Neural progenitor cell (in vitro differentiated cells): ENCODE results near the gene TK2. TPM values are rescaled to one million over a fixed set of nuclear protein-coding genes. Genes with fewer than 3 reads are reported as not detected.
"Not testable (repeated sequence)": the region's sequence is repeated elsewhere in the genome, so short reads cannot be mapped to it uniquely, and the experiment has no call there.

Source experiments
- DNase-seq: peaks from one replicate; pipeline ENCODE4 v3.0.0-alpha.2; 2016; ENCODE audit warnings: low spot score
- H2AFZ ChIP-seq: fragments of 200-600 bp; sonication (generic); replicated peaks from 2 replicates; pipeline ENCODE4 v1.6.1; 2016; ENCODE audit warnings: antibody characterized with exemption
- H3F3A ChIP-seq: fragments of 200-600 bp; sonication (generic); 2 replicates; pipeline ENCODE4 v1.6.1; 2016; ENCODE audit warnings: antibody characterized with exemption, low read depth
- H3K27ac ChIP-seq: fragments of 200-600 bp; sonication (generic); 2 replicates; pipeline ENCODE4 v1.5.1; 2016; ENCODE audit warnings: mild to moderate bottlenecking
- H3K27me3 ChIP-seq: fragments of 200-600 bp; sonication (generic); 2 replicates; pipeline ENCODE4 v1.6.1; 2016; ENCODE audit warnings: mild to moderate bottlenecking, moderate library complexity
- H3K36me3 ChIP-seq: fragments of 200-600 bp; sonication (generic); 2 replicates; pipeline ENCODE4 v1.5.1; 2016
- H3K4me1 ChIP-seq: fragments of 200-600 bp; sonication (generic); 2 replicates; pipeline ENCODE4 v1.6.1; 2016; ENCODE audit warnings: mixed run types
- H3K4me2 ChIP-seq: fragments of 200-600 bp; sonication (generic); 2 replicates; pipeline ENCODE4 v1.6.1; 2016
- H3K4me3 ChIP-seq: fragments of 200-600 bp; sonication (generic); 2 replicates; pipeline ENCODE4 v1.5.1; 2016
- H3K79me2 ChIP-seq: fragments of 200-600 bp; sonication (generic); 2 replicates; pipeline ENCODE4 v1.6.1; 2016; ENCODE audit warnings: low read depth
- H3K9ac ChIP-seq: fragments of 200-600 bp; sonication (generic); 2 replicates; pipeline ENCODE4 v1.6.1; 2016
- H3K9me3 ChIP-seq: fragments of 200-600 bp; sonication (generic); 2 replicates; pipeline ENCODE4 v1.5.1; 2016; ENCODE audit warnings: low read depth
- H4K20me1 ChIP-seq: fragments of 200-600 bp; sonication (generic); 2 replicates; pipeline ENCODE4 v1.6.1; 2016; ENCODE audit warnings: low read depth
- H3K27ac Mint-ChIP-seq: 3 replicates; pipeline ENCODE4 v1.8.0; 2021; ENCODE audit warnings: mixed read lengths
- H3K27me3 Mint-ChIP-seq: 2 replicates; pipeline ENCODE4 v1.8.0; 2022; ENCODE audit warnings: low read depth, mild to moderate bottlenecking, inconsistent platforms, moderate library complexity, mixed read lengths; ENCODE audit not compliant: insufficient read depth
- H3K36me3 Mint-ChIP-seq: 3 replicates; pipeline ENCODE4 v1.8.0; 2021; ENCODE audit warnings: mixed read lengths
- H3K4me1 Mint-ChIP-seq: 3 replicates; pipeline ENCODE4 v1.8.0; 2021; ENCODE audit warnings: mixed read lengths
- H3K4me3 Mint-ChIP-seq: 3 replicates; pipeline ENCODE4 v1.8.0; 2021; ENCODE audit warnings: mild to moderate bottlenecking, moderate library complexity, mixed read lengths
- H3K9me3 Mint-ChIP-seq: 3 replicates; pipeline ENCODE4 v1.8.0; 2020; ENCODE audit warnings: mixed read lengths
- EZH2 ChIP-seq: fragments of 200-600 bp; sonication (generic); IDR thresholded peaks from 2 replicates; pipeline ENCODE4 v1.6.1; 2017; ENCODE audit warnings: antibody characterized with exemption, mild to moderate bottlenecking, moderate library complexity
- EZH2phosphoT487 ChIP-seq: fragments of 200-600 bp; sonication (generic); IDR thresholded peaks from 2 replicates; pipeline ENCODE4 v1.6.1; 2017; ENCODE audit warnings: antibody characterized with exemption
- total RNA-seq: library from RNA; depleted of rRNA; stranded (reverse); fragments of >200 nt; gene quantifications from 2 replicates; pipeline ENCODE4 v1.2.3, GENCODE V29; 2015; ENCODE audit warnings: low replicate concordance
- TF ChIP-seq, protein P1 (sequence below): fragments of 200-600 bp; sonication (generic); IDR thresholded peaks from 2 replicates; pipeline ENCODE4 v1.5.1; 2017; ENCODE audit warnings: antibody characterized with exemption, mild to moderate bottlenecking

Gene TK2
- total RNA-seq, 1 donor from 2014 or later = 7.3 TPM

DNA sequence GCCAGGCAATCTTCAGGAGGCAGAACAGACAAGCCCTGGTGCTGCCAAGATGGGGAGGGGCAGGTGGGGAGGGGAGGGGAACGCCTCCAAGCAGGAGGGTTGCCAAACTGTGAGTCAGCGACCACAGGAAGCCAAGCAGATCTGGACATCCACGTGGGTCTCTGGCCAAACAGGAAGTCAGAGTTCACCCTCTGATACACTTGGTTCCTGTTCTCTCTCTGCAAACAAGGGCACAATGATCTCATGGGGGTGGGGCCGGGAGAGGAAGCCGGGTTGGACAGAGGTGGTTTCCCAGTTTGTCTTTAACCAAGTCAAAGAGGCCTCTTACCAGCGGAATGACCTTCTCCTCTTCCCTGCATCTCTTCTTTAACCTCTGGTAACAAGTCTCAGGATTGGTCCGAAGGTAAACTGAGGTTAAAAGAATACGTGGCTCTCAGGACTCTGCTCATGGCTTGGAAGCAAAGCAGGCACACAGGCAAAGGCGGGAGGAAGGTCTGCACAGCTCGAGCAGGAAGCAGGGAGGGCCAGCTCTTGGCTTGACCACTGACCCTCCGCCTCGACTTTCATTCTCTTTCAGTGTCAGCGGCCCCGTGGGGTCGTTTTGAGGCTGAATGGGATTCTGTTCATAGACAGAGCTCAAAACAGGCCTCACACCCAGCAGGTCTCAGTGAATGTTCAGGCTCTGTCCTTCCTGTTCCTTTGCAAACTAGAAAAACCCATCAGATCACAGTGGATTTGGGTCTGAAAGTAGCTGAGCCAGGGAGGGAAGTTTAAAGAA, 32.9 kb downstream of the TK2 start:
- H3K27ac Mint-ChIP-seq = peak overlapping the region; percentile 94
- H3K9me3 Mint-ChIP-seq = peaks cover 2% of the 10 kb centered on the region
- Histone ChIP-seq H3K4me3 (no peak overlapping the region), H3K36me3 (no peaks in the 10 kb centered on the region), H3K27me3 (no peaks in the 10 kb centered on the region), H3K4me1 (peaks cover 18% of the 10 kb centered on the region), H2AFZ (no peak overlapping the region), H3K27ac (no peak overlapping the region), H3K4me2 (no peak overlapping the region), H3F3A (peaks cover 8% of the 10 kb centered on the region), H4K20me1 (no peaks in the 10 kb centered on the region), H3K79me2 (no peaks in the 10 kb centered on the region), H3K9ac (no peak overlapping the region), H3K9me3 (no peaks in the 10 kb centered on the region)
- peaks cover 20% of the 10 kb centered on the region for H3K36me3 Mint-ChIP-seq
- peaks cover 5% of the 10 kb centered on the region for H3K27me3 Mint-ChIP-seq
- DNase-seq = peak; percentile 18
- H3K4me3 Mint-ChIP-seq = peak overlapping the region; percentile 35
- TF ChIP-seq, protein P1, sequence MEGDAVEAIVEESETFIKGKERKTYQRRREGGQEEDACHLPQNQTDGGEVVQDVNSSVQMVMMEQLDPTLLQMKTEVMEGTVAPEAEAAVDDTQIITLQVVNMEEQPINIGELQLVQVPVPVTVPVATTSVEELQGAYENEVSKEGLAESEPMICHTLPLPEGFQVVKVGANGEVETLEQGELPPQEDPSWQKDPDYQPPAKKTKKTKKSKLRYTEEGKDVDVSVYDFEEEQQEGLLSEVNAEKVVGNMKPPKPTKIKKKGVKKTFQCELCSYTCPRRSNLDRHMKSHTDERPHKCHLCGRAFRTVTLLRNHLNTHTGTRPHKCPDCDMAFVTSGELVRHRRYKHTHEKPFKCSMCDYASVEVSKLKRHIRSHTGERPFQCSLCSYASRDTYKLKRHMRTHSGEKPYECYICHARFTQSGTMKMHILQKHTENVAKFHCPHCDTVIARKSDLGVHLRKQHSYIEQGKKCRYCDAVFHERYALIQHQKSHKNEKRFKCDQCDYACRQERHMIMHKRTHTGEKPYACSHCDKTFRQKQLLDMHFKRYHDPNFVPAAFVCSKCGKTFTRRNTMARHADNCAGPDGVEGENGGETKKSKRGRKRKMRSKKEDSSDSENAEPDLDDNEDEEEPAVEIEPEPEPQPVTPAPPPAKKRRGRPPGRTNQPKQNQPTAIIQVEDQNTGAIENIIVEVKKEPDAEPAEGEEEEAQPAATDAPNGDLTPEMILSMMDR = no peak
- no peak for TF ChIP-seq EZH2
- TF ChIP-seq EZH2phosphoT487 = no peak
- peaks cover 39% of the 10 kb centered on the region for H3K4me1 Mint-ChIP-seq

DNA sequence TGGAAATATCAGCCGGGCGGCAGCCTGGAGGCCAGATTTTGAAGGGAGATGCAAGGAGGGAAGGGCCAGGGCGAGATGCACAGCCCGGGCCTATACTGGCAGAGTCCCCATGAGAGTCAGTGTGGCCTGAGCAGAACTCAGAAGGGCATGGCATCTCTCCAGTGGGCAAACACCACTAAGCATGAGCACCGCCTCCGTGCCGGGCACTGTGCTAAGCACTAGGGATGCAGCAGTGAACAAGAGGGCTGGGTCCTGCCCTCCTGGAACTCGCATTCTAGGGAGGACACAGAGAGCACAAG, 33.5 kb downstream of the TK2 start:
- no peaks in the 10 kb centered on the region for H3K36me3 ChIP-seq
- peaks cover 40% of the 10 kb centered on the region for H3K4me1 Mint-ChIP-seq
- H4K20me1 ChIP-seq = no peaks in the 10 kb centered on the region
- no peak overlapping the region for H3K4me3 Mint-ChIP-seq
- H3K27me3 ChIP-seq = no peaks in the 10 kb centered on the region
- peaks cover 2% of the 10 kb centered on the region for H3K9me3 Mint-ChIP-seq
- no peak overlapping the region for H3K4me2 ChIP-seq
- H3K27ac ChIP-seq = no peak overlapping the region
- no peaks in the 10 kb centered on the region for H3K9me3 ChIP-seq
- no peak for DNase-seq
- H3K79me2 ChIP-seq = no peaks in the 10 kb centered on the region
- H3F3A ChIP-seq = peaks cover 13% of the 10 kb centered on the region
- no peak for TF ChIP-seq EZH2phosphoT487
- TF ChIP-seq, protein P1 = no peak
- no peak for TF ChIP-seq EZH2
- H3K27ac Mint-ChIP-seq = no peak overlapping the region
- peaks cover 20% of the 10 kb centered on the region for H3K36me3 Mint-ChIP-seq
- H2AFZ ChIP-seq = no peak overlapping the region
- peaks cover 23% of the 10 kb centered on the region for H3K4me1 ChIP-seq
- no peak overlapping the region for H3K4me3 ChIP-seq
- peaks cover 5% of the 10 kb centered on the region for H3K27me3 Mint-ChIP-seq
- H3K9ac ChIP-seq = no peak overlapping the region

DNA sequence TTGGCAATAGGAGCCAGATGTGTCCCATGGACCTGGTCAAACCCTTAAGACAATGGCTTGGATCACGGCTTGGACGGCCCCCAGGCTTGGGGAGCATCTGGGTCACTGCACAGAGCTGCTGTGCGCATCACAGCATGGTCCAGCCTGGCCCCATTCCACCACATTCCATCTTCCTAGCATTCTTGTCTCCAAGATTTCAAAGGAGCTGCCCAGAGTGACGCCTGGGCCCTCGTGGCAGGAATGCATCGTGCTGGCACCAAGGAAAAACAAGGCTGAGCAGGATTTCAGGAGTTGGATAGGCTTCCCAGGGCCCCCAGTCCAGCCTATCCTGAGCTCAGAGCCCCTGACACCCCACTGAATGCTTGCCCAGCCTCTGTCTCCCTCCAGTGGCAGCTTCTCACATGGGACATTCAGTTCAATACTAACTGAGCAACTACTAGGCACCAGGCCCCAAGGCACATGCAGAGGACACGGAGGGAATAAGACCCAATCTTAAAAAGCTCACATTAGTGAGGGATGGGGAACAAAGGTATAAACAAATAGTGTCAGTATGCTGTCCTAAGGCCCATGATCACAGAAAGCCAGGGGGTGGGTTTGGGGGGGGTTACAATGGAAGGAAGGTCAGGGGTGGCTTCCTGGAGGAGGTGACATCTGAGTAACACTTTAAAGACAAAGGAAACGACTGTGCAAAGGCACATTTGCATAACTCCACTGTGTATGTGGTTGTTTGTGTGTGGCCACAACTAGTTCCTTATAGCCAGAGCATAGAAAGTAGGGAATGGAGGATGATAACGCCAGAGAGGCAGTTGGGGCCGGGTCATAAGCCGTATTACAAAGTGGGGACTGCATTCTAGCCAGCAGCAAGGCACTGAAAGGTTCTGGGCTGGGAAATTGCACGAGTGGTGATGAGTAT, 34.1 kb downstream of the TK2 start:
- no peaks in the 10 kb centered on the region for H4K20me1 ChIP-seq
- no peak overlapping the region for H3K4me3 ChIP-seq
- H2AFZ ChIP-seq = no peak overlapping the region
- H3K4me1 ChIP-seq = peaks cover 29% of the 10 kb centered on the region
- H3K27ac Mint-ChIP-seq = no peak overlapping the region
- no peak overlapping the region for H3K4me2 ChIP-seq
- no peak for DNase-seq
- peaks cover 2% of the 10 kb centered on the region for H3K9me3 Mint-ChIP-seq
- H3F3A ChIP-seq = peaks cover 19% of the 10 kb centered on the region
- no peaks in the 10 kb centered on the region for H3K9me3 ChIP-seq
- no peak overlapping the region for H3K4me3 Mint-ChIP-seq
- peaks cover 5% of the 10 kb centered on the region for H3K27me3 Mint-ChIP-seq
- peaks cover 43% of the 10 kb centered on the region for H3K4me1 Mint-ChIP-seq
- TF ChIP-seq, protein P1 = peak; percentile 15
- TF ChIP-seq EZH2phosphoT487 = no peak
- TF ChIP-seq EZH2 = no peak
- H3K9ac ChIP-seq = no peak overlapping the region
- H3K27ac ChIP-seq = no peak overlapping the region
- no peaks in the 10 kb centered on the region for H3K27me3 ChIP-seq
- no peaks in the 10 kb centered on the region for H3K36me3 ChIP-seq
- H3K79me2 ChIP-seq = no peaks in the 10 kb centered on the region
- peaks cover 20% of the 10 kb centered on the region for H3K36me3 Mint-ChIP-seq

DNA sequence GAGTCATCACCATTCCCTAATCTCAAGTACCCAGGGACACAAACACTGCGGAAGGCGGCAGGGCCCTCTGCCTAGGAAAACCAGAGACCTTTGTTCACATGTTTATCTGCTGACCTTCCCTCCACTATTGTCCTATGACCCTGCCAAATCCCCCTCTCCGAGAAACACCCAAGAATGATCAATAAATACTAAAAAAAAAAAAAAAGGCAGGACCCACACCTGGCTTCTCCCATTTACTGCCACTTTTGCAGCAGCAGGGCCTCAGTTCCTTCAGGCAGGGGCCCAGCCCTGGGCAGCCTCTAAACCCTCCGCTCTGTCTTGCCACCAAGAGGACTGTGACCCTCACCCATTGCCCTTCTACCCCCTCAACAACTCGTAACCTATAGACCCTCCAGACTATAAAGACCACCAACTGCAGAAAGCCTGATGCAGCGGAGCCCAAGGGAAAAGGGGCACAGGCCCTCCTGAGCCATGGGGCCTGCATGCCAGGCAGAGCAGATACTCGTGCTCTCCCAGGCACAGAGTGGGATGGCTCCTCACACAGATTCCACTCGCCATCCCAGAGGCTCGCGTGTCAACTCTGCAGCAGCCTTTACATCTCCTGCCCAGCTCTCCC, 34.8 kb downstream of the TK2 start:
- H3K4me3 ChIP-seq, H3K9ac ChIP-seq, H2AFZ ChIP-seq, H3K36me3 ChIP-seq, H3K27me3 Mint-ChIP-seq, H3K4me2 ChIP-seq, H3K27me3 ChIP-seq, H3K79me2 ChIP-seq, H3K4me3 Mint-ChIP-seq, H3K27ac ChIP-seq, H4K20me1 ChIP-seq, DNase-seq, H3K27ac Mint-ChIP-seq, H3K9me3 ChIP-seq, H3K9me3 Mint-ChIP-seq: not testable (repeated sequence)
- peaks cover 26% of the 10 kb centered on the region for H3F3A ChIP-seq
- H3K36me3 Mint-ChIP-seq = peaks cover 20% of the 10 kb centered on the region
- H3K4me1 ChIP-seq = peaks cover 36% of the 10 kb centered on the region
- peaks cover 47% of the 10 kb centered on the region for H3K4me1 Mint-ChIP-seq

DNA sequence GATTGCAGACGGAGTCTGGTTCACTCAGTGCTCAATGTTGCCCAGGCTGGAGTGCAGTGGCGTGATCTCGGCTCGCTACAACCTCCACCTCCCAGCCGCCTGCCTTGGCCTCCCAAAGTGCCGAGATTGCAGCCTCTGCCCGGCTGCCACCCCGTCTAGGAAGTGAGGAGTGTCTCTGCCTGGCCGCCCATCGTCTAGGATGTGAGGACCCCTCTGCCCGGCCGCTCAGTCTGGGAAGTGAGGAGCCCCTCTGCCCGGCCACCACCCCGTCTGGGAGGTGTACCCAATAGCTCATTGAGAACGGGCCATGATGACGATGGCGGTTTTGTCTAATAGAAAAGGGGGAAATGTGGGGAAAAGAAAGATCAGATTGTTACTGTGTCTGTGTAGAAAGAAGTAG, 35.5 kb downstream of the TK2 start:
- Histone ChIP-seq H3F3A (peaks cover 26% of the 10 kb centered on the region), H3K4me1 (peaks cover 36% of the 10 kb centered on the region)
- H3K36me3 ChIP-seq, H3K27ac ChIP-seq, H3K4me3 ChIP-seq, H3K79me2 ChIP-seq, H3K4me3 Mint-ChIP-seq, H3K27me3 Mint-ChIP-seq, H4K20me1 ChIP-seq, H3K4me2 ChIP-seq, DNase-seq, H3K9me3 Mint-ChIP-seq, H3K9me3 ChIP-seq, H3K27ac Mint-ChIP-seq, H2AFZ ChIP-seq, H3K27me3 ChIP-seq, H3K9ac ChIP-seq: not testable (repeated sequence)
- Mint-ChIP-seq H3K4me1 (peaks cover 49% of the 10 kb centered on the region), H3K36me3 (peaks cover 20% of the 10 kb centered on the region)
